Karpas-422 (cell line): Measurements from ENCODE around the gene MTHFD1L. TPM values are rescaled to one million over a fixed set of nuclear protein-coding genes. Genes with fewer than 3 reads are reported as not detected.
"Not testable (repeated sequence)": the region's sequence is repeated elsewhere in the genome, so short reads cannot be mapped to it uniquely, and the experiment has no call there.

ENCODE experiments used
- DNase-seq: peaks from one replicate; pipeline ENCODE4 v3.0.0-alpha.2; 2015
- H2AFZ ChIP-seq: fragments of 200-600 bp; sonication (generic); 2 replicates; pipeline ENCODE4 v1.6.1; 2014; ENCODE audit warnings: antibody characterized with exemption, low read length, mixed read lengths
- H3K27ac ChIP-seq: fragments of 200-600 bp; sonication (generic); 2 replicates; pipeline ENCODE4 v1.5.1; 2014; ENCODE audit warnings: mild to moderate bottlenecking, low read length, moderate library complexity
- H3K27me3 ChIP-seq: fragments of 200-600 bp; sonication (generic); 2 replicates; pipeline ENCODE4 v1.6.1; 2014; ENCODE audit warnings: low read length, mixed read lengths
- H3K36me3 ChIP-seq: fragments of 200-600 bp; sonication (generic); 2 replicates; pipeline ENCODE4 v1.6.1; 2014; ENCODE audit warnings: low read length, mixed read lengths; ENCODE audit not compliant: insufficient read depth
- H3K4me1 ChIP-seq: fragments of 200-600 bp; sonication (generic); 2 replicates; pipeline ENCODE4 v1.6.1; 2014; ENCODE audit warnings: mild to moderate bottlenecking, low read length, mixed read lengths
- H3K4me2 ChIP-seq: fragments of 200-600 bp; sonication (generic); 2 replicates; pipeline ENCODE4 v1.6.1; 2014; ENCODE audit warnings: low read length, low read depth, mild to moderate bottlenecking; ENCODE audit not compliant: poor library complexity, severe bottlenecking
- H3K4me3 ChIP-seq: fragments of 200-600 bp; sonication (generic); 2 replicates; pipeline ENCODE4 v1.5.1; 2014; ENCODE audit warnings: mild to moderate bottlenecking, antibody characterized with exemption, low read length, mixed read lengths
- H3K79me2 ChIP-seq: fragments of 200-600 bp; sonication (generic); 2 replicates; pipeline ENCODE4 v1.6.1; 2014; ENCODE audit warnings: mild to moderate bottlenecking, low read length, mixed read lengths
- H3K9ac ChIP-seq: fragments of 200-600 bp; sonication (generic); 2 replicates; pipeline ENCODE4 v1.6.0; 2014; ENCODE audit warnings: low read length
- H3K9me2 ChIP-seq: fragments of 200-600 bp; sonication (generic), shearing (Covaris generic); replicated peaks from 2 replicates; pipeline ENCODE4 v1.6.0; 2014; ENCODE audit warnings: mild to moderate bottlenecking, low read length, moderate library complexity; ENCODE audit not compliant: insufficient read depth
- H3K9me3 ChIP-seq: fragments of 300-700, 200-600 bp; sonication (generic); 2 replicates; pipeline ENCODE4 v1.6.1; 2014; ENCODE audit warnings: low read length, mixed read lengths
- H4K20me1 ChIP-seq: fragments of 200-600 bp; sonication (generic); 2 replicates; pipeline ENCODE4 v1.6.1; 2014; ENCODE audit warnings: mild to moderate bottlenecking, antibody characterized with exemption, low read length, low read depth; ENCODE audit not compliant: insufficient read depth
- total RNA-seq: library from RNA; depleted of rRNA; stranded (reverse); fragments of >200 nt; shearing (Covaris generic); gene quantifications from 2 replicates; pipeline ENCODE4 v1.2.3, GENCODE V29; 2014; ENCODE audit warnings: low replicate concordance

Gene MTHFD1L
- total RNA-seq, 1 experiment from 2014 or later = 60.7 TPM

- H4K20me1 ChIP-seq = no peaks in the 10 kb centered on the region
- no peaks in the 10 kb centered on the region for H3K27me3 ChIP-seq
- H3K9ac ChIP-seq = no peak overlapping the region
- H3K36me3 ChIP-seq = peaks cover 12% of the 10 kb centered on the region
- no peaks in the 10 kb centered on the region for H3K9me3 ChIP-seq
- H3K9me2 ChIP-seq = no peaks in the 10 kb centered on the region
- no peaks in the 10 kb centered on the region for H3K4me1 ChIP-seq
- no peak overlapping the region for H3K4me3 ChIP-seq
- H3K27ac ChIP-seq = no peak overlapping the region
- H3K4me2 ChIP-seq = no peak overlapping the region
- DNase-seq = no peak
- H3K79me2 ChIP-seq = no peaks in the 10 kb centered on the region
- no peak overlapping the region for H2AFZ ChIP-seq
These were observed 176.2 kb downstream of the MTHFD1L start for GRCh38 chr6:151041686-151042085.

- DNase-seq, H3K4me1 ChIP-seq, H3K27me3 ChIP-seq, H2AFZ ChIP-seq, H3K4me3 ChIP-seq, H3K36me3 ChIP-seq, H3K9ac ChIP-seq, H4K20me1 ChIP-seq, H3K9me2 ChIP-seq, H3K4me2 ChIP-seq, H3K79me2 ChIP-seq, H3K27ac ChIP-seq, H3K9me3 ChIP-seq: not testable (repeated sequence)
These were observed 177.4 kb downstream of the MTHFD1L start for GRCh38 chr6:151042911-151043330.

- Histone ChIP-seq H3K4me3 (no peak overlapping the region), H3K27ac (no peak overlapping the region), H3K9ac (no peak overlapping the region), H3K36me3 (peaks cover 10% of the 10 kb centered on the region), H3K79me2 (no peaks in the 10 kb centered on the region), H3K9me2 (no peaks in the 10 kb centered on the region), H3K27me3 (no peaks in the 10 kb centered on the region), H2AFZ (no peak overlapping the region), H4K20me1 (no peaks in the 10 kb centered on the region), H3K9me3 (no peaks in the 10 kb centered on the region), H3K4me1 (no peaks in the 10 kb centered on the region), H3K4me2 (no peak overlapping the region)
- DNase-seq = no peak
These were observed 178.4 kb downstream of the MTHFD1L start for GRCh38 chr6:151043944-151044343.

- no peak overlapping the region for H2AFZ ChIP-seq
- H3K4me2 ChIP-seq = no peak overlapping the region
- no peak overlapping the region for H3K9ac ChIP-seq
- H3K36me3 ChIP-seq = peaks cover 10% of the 10 kb centered on the region
- no peaks in the 10 kb centered on the region for H3K79me2 ChIP-seq
- no peak for DNase-seq
- no peaks in the 10 kb centered on the region for H4K20me1 ChIP-seq
- no peaks in the 10 kb centered on the region for H3K27me3 ChIP-seq
- H3K4me3 ChIP-seq = no peak overlapping the region
- no peaks in the 10 kb centered on the region for H3K9me2 ChIP-seq
- H3K27ac ChIP-seq = no peak overlapping the region
- no peaks in the 10 kb centered on the region for H3K9me3 ChIP-seq
- no peaks in the 10 kb centered on the region for H3K4me1 ChIP-seq
These were observed 179.3 kb downstream of the MTHFD1L start for GRCh38 chr6:151044465-151045441.

GRCh38 chr6:151045511-151046222, 180.2 kb downstream of the MTHFD1L start:
- H2AFZ ChIP-seq, H3K4me2 ChIP-seq, H3K27ac ChIP-seq, H3K4me1 ChIP-seq, H4K20me1 ChIP-seq, H3K27me3 ChIP-seq, H3K9me3 ChIP-seq, H3K79me2 ChIP-seq, H3K9me2 ChIP-seq, H3K4me3 ChIP-seq, DNase-seq, H3K9ac ChIP-seq: not testable (repeated sequence)
- H3K36me3 ChIP-seq = peaks cover 10% of the 10 kb centered on the region

- Histone ChIP-seq H2AFZ (no peak overlapping the region), H3K4me1 (no peaks in the 10 kb centered on the region), H4K20me1 (no peaks in the 10 kb centered on the region), H3K27ac (no peak overlapping the region), H3K9me3 (no peaks in the 10 kb centered on the region), H3K9me2 (no peaks in the 10 kb centered on the region), H3K79me2 (no peaks in the 10 kb centered on the region), H3K4me3 (no peak overlapping the region), H3K27me3 (no peaks in the 10 kb centered on the region), H3K4me2 (no peak overlapping the region), H3K9ac (no peak overlapping the region), H3K36me3 (peaks cover 10% of the 10 kb centered on the region)
- no peak for DNase-seq
These were observed 185.7 kb downstream of the MTHFD1L start for GRCh38 chr6:151051164-151051563.

GRCh38 chr6:151052021-151052646, 186.6 kb downstream of the MTHFD1L start:
- Histone ChIP-seq H3K4me1 (no peaks in the 10 kb centered on the region), H3K27me3 (no peaks in the 10 kb centered on the region), H3K9me2 (no peaks in the 10 kb centered on the region), H4K20me1 (no peaks in the 10 kb centered on the region), H3K4me3 (no peak overlapping the region), H3K79me2 (no peaks in the 10 kb centered on the region), H3K27ac (no peak overlapping the region), H3K9ac (no peak overlapping the region), H2AFZ (no peak overlapping the region), H3K4me2 (no peak overlapping the region), H3K9me3 (no peaks in the 10 kb centered on the region), H3K36me3 (peaks cover 7% of the 10 kb centered on the region; the same call in 1 of the 2 replicates)
- DNase-seq = no peak

GRCh38 chr6:151054306-151054705, 188.8 kb downstream of the MTHFD1L start:
- H3K4me1 ChIP-seq = no peaks in the 10 kb centered on the region
- no peak overlapping the region for H3K4me3 ChIP-seq
- no peaks in the 10 kb centered on the region for H3K9me2 ChIP-seq
- no peaks in the 10 kb centered on the region; the same call in 1 of the 2 replicates for H3K79me2 ChIP-seq
- DNase-seq = no peak
- no peaks in the 10 kb centered on the region for H3K27me3 ChIP-seq
- no peak overlapping the region for H3K4me2 ChIP-seq
- no peaks in the 10 kb centered on the region for H4K20me1 ChIP-seq
- no peaks in the 10 kb centered on the region for H3K36me3 ChIP-seq
- no peaks in the 10 kb centered on the region for H3K9me3 ChIP-seq
- H3K9ac ChIP-seq = no peak overlapping the region
- no peak overlapping the region for H3K27ac ChIP-seq
- H2AFZ ChIP-seq = no peak overlapping the region
